GM18511 (cell line): ENCODE results near the gene ARL5B.

Source experiments
- ATAC-seq: cut with Tn5 transposase; IDR thresholded peaks from one replicate; pipeline ENCODE4 v1.9.1; 2021; ENCODE audit warnings: mild to moderate bottlenecking, moderate library complexity; ENCODE audit not compliant: unreplicated experiment

The ARL5B gene

GRCh38 chr10:18658271-18659124 is 733 bp upstream of the ARL5B start:
- peak; percentile 2 for ATAC-seq

DNA sequence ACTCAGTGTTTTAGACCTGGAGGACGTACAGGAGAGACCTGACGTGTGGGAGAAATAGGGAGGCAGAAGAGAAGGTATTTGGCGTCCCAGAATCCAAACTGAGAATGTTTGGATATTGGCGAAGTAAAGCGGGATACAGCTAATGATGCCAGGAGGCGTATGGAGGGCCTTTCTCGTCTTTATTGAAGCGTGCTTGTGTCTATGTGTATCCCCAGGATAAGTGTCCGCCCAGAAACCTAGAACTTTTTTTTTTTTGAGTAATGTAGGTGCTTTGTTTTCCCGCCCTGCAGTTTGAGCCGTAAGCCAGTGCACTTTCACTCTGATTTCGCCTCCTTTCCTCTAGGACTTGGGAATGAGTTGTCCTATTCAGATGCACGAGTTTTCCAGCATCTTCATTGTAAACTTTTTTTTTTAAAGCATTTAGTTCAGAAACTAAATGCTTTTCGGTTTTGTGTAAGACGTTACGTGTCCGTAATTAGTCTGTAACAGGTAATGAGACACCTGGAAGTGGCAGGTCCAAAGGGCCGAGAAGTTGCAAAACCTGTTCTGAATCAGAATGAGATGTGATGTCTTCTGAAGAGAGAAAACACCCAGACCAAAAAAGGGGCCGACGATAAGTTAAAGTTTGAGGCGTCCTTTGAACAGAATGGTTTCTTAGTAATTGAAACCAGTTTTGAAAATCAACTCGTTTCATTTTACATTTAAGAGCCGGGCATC is 746 bp downstream of the ARL5B start:
- ATAC-seq, result peak; percentile 37

DNA sequence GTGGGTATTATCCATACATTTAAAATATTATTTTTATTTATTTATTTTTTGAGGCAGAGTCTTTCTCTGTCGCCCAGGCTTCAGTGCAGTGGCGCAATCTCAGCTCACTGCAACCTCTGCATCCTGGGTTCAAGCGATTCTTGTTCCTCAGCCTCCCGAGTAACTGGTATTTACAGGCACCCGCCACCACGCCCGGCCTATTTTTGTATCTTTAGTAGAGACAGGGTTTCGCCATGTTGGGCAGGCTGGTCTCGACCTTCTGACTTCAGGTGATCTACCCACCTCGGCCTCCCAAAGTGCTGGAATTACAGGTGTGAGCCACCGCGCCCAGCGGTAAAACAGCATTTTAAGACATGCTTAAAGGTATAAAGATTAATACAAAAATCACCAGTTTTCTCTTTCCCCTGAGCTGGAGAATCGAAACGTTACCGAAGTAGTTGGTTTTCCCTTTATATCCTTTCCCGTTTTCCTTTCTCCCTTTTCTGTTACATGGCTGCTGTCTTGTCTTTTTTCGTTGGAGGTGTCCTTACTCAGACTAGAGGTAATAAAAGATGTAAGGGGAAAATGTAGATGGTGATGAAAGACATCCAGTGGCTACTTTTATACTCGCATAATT is 1.7 kb downstream of the ARL5B start:
- ATAC-seq, result no peak

DNA sequence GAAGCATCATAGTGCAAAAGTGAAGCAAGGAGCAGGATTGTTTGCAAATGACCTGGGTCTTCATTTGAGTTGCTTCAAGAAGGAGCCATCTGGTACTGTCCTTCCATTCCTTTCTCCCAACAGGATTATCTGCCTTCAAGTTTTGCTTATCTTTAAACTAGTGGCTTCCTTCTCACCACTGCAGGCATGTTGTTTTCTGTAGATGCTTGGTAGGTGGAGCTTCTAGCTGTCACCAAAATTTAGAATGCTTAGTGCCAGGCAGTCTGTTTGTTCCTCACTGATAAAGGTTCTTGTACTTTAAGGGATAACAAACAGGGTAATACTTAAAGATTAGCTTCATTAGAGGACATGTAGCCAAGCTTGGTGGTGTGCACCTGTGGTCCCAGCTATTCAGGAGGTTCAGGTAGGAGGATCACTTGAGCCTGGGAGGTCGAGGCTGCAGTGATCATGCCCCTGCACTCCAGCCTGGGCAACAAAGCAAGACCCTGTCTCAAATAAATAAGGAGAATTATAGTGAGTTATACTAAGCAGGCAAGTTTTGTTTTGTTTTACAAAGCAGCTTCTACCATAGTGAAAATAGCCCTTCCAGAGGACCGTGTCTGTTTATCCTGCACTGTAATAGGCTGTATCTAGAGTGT is 5.7 kb downstream of the ARL5B start:
- ATAC-seq, result no peak

GRCh38 chr10:18665815-18666558 is 6.8 kb downstream of the ARL5B start:
- ATAC-seq, result no peak

DNA sequence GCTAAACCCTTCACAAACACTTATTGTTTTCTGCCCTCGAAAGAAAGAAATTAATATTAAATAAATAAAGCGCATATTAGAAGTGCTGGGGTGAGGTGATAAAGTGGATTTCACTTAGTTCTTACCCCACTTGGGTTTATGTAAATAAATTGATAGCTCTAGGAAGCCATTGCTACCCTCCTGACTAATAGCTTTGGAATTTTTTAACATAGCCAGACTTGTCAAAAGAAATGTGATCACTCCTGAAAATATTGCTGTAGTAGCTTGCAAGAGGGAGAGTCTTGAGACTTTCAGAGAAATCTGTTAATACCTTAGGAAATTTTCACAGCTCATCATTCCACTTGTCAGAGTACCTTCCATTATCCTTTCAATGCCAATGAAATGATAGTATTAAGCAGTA is 7.6 kb downstream of the ARL5B start:
- no peak for ATAC-seq

DNA sequence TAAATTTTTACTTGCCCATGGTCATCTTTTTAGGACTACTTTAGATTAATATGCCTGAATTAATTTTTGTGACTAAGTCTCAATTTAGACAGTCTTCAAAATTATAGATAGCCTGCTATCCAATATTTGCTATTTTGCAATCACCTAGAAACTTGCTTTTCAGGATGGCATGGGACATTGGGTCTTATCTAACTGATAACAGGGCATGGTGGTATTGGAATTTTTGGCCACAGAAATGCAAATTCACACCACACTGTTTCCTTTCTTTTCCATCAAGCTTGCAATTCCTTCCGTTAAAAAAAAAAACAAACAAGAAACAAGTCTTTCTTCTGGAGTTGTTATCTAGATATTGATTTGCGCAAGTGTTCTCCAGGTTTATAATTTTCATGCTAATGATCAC is 8.8 kb downstream of the ARL5B start:
- no peak for ATAC-seq

- ATAC-seq, result no peak
Measured at GRCh38 chr10:18675086-18675801, 16.0 kb downstream of the ARL5B start.

GRCh38 chr10:18680754-18681153 is 21.5 kb downstream of the ARL5B start:
- no peak for ATAC-seq

- no peak for ATAC-seq
Measured at GRCh38 chr10:18681366-18681765, 22.1 kb downstream of the ARL5B start.

- no peak for ATAC-seq
Measured at GRCh38 chr10:18681971-18682411, 22.8 kb downstream of the ARL5B start.

DNA sequence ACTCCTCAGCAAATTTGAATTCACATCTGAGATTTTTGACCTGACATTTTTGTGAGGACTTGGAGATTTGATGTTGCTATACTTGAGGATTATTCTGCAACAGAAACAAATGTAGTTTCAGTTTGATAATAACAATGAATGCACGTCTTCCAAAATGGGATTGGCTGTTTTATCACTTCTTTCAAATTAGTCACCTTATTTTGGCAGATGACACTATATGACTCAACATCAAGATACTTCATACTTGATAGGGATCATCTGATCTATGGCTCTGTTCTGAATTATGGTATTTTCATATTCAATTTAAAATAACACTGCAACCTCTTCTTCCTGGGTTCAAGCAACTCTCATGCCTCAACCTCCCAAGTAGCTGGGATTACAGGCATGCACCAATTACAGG is 24.2 kb downstream of the ARL5B start:
- no peak for ATAC-seq

DNA sequence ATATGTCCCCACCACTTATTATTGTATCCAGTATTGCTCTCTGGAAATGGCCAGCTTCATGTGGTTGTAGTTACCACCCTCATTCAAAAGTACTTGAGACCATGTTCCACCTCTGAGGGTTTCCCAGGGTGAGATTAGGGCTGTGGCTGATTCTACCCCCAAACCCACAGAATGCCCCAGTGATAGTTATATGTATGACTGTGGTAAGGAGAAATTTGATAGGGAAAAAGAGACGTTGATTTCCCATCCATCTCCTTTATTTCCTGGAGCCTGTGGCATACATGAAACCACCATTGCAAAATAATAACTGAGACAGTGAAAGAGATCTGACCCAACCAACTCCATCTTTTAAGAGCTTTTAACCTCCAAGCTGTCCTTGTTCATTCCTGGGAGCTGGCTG is 25.2 kb downstream of the ARL5B start:
- no peak for ATAC-seq

DNA sequence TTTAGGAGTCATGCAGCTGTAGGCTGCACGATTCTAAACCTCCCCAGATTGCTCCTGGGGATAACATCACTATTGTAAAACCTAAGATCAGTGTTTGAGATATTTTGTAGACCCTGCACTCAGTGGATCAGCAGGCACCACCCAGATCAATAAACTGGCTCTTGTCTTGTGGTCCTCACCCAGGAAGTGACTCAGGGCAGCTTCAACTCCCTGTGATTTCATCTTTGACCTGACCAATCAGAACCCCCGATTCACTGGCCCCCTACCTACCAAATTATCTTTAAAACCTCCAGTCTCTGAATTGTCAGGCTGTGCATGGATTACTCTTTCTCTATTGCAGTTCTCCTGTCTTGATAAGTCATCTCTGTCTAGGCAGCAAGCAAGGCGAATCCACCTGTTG is 25.7 kb downstream of the ARL5B start:
- ATAC-seq, result no peak

DNA sequence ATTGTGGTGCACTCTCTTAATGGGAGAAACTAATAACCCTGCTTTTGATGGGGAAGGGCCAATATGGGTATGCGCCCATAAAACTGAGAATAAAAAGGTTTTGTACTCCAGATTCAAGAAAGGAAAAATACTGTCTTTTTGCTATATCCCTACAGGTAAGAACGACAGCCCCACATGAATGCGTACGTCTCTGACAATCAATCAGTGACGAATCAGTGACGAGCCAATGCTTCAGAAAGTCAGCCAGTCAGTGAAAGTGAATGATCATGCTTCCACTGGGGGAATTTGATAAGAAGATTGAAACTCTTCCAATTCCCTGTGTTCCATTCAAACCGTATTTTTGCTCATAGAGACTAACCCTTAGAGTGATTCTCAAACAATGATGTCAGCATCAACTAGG is 26.3 kb downstream of the ARL5B start:
- no peak for ATAC-seq

DNA sequence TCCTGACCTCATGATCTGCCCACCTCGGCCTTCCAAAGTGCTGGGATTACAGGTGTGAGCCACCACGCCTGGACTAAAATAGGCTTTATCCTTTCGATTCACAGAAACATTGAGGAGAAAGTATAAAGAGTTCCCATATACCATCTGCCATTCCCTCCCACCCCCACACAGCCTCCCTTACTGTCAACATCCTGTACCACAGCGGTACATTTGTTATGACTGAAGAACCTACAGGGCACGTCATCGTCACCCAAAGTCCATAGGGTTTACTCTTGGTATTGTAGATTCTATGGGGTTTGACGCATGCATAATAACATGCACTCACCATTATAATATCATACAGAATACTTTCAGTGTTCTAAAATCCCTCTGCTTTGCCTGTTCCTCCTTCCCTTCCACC is 28.0 kb downstream of the ARL5B start:
- no peak for ATAC-seq

DNA sequence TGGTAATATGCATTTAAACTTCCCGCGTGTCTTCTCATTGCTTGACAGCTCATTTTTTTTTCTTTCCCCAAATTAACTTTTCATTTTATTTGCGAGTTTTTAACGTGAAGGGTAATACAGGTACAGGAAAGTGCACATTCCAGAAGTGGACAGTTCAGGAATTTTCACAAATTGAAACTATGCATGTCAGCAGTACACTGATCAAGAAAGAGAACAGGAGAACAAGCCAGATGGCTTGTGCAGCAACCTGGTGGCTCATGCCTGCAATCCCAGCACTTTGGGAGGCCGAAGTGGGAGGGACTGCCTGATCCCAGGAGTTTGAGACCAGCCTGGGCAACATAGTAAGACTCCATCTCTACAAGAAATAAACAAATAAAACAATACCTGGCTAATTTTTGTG is 28.5 kb downstream of the ARL5B start:
- no peak for ATAC-seq

DNA sequence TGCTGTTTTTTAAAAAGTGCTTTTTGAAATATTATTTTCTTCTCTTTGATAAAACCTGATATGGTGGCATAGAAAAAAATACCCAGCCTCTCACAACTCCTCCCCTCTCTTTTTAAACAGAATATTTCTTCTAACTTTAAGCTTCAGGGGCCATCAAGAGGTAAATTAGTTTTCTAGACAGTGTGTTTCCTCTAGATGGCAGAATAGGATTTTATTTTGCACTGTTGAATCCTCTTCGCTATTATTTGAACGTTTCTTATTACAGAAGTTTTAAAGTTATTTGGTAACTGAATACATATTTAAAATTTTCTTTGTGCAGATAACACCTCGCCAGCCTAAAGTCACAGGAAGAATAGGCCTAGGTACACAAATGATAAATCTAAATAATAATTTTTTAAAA is 30.3 kb downstream of the ARL5B start:
- ATAC-seq, result no peak

- no peak for ATAC-seq
Measured at GRCh38 chr10:18690541-18690940, 31.3 kb downstream of the ARL5B start.
